NCI-H2081 treated with DMSO at 0.1 percent for 48 hours (cell line): ENCODE results near the gene ACAA1.

Experiments
- DNase-seq: peaks from one replicate; lab custom pipeline; 2025; lab: John Stamatoyannopoulos, UW

The ACAA1 gene

DNA sequence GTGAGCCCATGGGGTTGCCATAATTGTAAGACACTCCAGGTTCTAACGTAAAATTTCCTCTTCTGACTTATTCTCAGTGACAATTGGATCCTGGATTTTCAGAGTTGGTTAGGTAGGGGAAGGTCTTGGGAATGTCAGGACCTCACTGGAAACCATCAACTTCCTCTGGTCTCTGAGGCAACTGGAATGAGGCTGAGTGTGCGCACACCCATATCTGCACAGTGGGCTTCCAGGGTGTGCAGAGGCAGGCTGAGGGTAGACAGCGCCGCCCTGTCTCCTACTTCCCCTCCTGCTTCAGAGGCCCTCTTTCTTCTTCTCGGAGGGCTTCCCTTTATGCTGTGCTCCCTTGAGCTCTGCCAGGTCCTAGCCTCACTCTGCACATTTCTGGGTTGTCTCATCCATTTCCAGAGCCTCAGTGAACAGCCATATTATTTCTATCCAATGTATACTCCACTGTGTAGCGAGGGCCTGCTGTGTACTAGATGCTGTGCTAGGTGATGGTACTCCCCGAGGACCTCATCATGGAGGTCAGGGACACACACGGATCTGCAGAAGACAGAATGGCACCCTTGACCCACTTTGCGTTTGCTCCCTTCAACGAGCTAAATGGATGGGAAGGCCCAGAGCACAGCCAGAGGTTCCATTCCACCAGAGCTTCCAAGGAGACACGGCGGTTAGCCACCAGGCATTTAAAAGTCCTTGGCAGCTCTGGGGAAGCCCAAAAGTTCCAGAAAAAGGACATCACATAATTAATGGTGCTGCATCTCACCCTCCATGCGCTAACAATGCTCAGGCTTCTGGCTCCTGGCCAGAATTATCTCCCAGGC is 18.3 kb downstream of the ACAA1 start:
- DNase-seq = no peak

DNA sequence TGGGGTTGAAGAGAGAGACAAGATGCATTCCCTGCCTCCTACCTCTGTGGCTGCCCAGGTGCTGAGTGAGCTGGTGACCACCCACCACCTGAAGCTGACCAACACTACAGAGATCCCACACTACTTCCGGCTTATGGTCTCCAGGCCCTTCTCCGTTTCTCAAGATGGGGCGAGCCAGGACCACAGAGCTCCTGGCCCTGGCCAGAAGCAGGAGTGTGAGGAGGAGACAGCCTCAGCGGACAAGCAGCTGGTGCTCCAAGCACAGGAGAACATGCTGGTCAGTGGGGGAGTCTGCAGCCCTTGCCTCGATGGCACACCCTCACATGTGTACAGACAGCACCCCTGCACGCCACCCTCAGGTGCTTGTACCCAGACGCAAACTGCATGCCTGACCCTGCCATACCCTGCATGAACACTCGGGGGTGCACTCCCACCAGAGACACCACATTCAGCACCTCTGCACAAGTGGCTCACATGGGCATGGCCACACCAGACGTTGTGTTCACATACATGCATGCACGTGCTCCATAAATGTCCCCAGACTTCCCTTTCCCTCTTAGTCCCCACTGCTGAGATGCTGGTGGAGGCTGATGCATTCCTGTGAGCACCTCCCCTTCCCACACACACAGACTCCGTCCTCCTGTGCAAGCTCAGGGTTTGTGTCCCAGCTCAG is 19.0 kb downstream of the ACAA1 start:
- no peak for DNase-seq

DNA sequence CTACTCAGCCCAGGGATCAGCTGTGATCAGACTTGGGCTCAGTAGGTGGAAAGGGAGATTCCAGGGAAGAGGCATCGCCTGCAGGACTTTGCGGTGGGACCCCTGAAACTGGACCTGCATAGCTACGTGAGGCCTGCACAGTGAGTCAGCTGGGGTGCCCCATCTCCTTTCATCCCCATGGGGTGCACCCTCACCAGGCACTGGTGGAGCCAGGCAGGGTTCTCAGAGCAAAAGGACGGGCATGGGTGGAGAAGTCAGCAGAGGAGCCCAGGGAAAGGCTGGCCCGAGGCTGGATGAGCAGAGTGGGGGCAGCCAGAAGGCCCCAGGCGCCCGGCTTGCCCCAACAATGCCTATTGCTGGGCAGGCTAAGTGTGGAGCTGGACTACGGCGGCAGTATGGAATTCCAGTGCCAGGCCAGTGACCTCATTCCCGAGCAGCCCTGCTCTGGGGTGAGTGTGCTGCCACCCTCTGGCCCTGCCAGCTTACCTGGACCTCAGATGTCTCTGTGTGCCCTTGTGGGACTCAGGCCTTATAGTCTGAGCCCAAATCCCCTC is 19.7 kb downstream of the ACAA1 start:
- no peak for DNase-seq

DNA sequence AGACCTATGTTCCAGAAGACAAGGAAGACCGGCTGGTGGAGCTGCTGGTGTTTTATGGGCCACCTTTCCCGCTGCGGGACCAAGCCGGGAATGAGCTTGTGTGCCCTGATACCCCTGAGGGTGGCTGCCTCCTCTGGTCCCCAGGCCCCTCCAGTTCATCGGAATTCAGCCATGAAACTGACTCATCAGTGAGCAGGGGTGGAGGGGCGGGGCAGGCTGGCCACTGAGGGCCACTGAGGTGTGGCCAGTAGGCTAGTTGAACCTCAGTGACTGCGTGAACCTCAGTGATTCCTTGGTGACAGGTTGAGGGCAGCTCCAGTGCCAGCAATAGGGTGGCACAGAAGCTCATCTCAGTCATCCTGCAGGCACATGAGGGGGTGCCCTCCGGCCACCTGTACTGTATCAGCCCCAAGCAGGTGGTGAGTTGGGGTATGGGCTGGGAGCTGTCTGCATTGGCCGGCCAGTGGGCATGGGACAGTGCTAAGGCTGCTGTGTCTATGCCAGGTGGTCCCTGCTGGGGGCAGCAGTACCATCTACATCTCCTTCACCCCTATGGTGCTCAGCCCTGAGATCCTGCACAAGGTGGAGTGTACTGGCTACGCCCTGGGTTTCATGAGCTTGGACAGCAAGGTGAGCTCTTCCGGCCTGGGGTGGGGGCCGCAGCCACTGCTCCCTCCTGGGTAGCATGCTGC is 20.3 kb downstream of the ACAA1 start:
- DNase-seq = no peak

DNA sequence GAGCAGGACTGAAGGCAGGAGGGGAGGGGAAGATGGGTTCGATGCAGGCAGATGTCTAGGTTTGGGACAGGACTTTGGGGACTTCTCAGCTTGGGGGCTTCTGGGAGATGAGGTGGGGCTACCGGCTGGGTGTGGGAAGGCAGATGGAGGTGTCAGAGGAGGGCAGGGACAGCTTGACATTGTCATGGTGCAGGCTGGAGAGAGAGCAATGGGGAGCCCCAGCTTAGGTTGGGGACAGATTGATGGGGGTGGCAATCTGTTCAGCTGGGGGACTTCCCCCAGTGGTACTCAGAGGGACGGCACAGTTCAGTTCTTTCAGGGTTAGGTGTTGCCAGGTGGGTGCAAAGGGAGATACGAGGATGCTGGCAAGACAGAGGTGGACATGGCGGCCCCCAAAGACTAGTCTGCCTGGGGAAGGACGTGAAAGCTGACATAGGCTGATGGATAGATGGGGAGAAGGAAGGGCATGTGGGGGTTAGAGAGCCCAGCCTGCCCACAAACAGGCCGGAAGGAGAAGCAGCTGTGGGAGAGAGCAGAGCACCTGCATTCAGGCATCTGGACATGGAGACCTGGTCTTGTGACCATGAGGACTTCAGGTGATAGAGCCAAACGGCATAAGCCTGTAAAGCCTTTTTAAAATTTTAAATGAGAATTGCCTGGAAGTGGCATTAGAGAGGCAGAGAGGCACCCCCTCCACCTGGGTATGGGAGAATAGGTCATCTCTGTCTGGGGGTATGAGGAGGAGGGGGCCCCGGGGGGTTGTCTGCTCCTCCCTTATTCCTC is 21.1 kb downstream of the ACAA1 start:
- no peak for DNase-seq

DNA sequence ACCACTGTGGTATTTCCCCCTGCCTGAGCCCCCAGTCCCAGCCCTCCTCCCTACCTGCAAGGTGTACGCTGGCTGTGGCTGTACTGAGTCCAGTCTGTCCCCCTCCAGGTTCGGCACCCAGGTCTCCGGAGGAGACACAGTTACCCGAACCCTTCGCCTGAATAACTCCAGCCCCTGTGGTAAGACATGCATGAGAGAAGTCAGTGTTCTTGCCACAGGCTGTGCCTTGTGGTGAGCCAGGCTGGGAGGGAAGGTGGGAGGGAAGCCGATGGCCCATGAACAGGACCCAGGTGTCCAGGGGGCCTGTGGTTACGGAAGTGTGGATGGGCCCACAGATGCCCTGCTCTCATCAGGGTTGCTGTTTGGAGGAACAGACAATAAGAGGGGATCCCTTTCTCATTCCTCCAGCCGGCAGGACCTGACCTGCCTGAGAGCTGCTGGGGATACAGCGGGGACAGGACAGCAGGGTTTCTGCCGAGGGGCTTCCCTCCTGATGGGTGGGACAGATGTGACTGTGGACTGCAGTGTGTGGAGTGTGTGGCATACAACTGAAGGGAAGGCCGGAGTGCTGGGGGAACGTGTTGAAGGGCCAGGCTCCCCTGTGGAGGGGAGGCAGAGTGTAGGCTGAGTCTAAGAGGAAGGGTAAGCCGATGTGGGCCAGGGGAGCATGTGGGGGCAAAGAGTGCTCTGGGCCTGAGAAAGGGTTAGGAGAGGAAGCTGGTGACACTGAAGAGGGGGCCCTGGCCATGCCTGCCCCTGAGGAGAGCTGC is 21.9 kb downstream of the ACAA1 start:
- no peak for DNase-seq

DNA sequence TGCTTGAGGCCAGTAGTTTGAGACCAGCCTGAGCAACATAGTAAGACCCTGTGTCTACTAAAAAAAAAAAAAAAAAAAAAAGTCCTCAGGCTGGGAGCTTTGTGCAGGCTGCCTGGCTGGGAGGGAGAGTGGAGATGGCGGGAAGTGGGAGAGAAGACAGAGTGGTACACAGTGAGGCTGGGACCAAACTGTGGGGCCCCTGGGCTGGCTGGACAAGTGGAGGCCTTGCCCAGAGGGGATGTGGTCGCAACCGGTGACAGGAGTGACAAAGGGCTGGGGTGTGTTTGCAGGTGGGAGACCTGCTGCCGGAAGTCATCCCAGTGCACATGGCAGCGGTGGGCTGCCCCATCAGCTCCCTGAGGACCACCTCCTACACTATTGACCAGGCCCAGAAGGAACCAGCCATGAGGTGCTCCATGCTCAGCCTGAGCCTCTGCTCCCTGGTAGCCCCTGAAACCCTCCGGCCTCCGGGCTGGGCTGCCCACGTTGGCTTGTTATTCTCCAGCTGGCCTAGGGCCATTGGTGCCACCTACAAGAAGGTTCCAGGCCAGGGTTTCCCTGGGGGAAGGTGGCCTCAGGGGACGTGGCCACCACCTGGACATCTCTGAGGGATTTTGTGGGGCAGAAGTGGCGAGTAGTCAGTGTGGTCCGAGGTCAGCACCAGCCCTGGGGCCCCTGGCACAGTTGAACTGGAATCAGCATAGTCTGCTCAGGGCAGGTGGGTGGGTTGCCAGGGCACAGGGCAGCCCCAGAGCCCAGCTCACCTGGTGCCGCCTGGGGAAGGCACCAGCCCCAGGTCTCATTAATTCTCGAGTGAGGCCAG is 22.7 kb downstream of the ACAA1 start:
- DNase-seq = no peak

DNA sequence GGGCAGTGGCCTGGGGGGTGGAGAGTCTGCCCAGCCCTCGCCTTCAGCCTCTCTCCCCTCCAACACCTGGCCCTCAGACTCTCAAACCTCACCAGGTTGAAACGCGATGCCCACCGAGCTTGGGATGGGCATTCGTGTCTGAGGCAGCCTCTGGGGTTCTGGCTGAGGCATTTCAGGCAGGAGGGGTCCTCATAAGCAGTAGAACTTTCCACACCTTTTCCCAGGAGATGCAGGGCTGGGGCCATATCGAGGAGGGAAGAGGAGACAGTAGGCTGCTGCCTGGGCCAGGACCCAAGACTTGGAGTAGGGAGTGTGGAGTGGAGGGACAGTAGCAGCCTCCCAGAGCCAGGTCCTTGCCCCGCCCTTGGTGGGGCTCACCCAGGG is 24.6 kb downstream of the ACAA1 start:
- no peak for DNase-seq

DNA sequence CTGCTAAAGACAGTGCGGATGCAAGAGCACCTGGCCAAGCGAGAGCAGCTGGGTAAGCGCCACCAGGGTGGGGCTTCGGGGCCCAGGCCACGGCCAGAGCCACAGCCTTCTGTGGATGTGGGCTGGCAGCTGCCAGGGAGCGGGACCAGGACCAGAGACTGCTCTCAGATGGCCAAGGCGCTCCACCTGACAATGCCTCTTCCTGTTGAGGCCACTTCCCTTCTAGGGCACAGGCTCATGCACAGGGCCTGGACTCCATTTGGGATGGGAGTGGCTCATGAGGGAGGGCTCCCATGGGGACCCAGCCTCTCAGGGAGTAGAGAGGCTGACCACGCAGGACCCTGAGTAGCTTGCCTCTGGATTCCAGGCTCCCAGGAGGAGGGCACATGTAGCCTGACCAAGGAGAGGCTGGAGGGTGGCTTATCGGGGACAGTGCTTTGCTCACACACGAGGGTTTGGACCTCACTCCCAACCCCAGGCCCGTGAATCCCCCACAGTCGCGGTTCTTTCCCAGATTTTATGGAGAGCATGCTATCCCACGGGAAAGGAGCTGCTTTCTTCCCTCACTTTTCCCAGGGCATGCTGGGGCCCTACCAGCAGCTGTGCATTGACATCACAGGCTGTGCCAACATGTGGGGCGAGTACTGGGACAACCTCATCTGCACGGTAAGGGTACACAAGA is 25.1 kb downstream of the ACAA1 start:
- no peak for DNase-seq

DNA sequence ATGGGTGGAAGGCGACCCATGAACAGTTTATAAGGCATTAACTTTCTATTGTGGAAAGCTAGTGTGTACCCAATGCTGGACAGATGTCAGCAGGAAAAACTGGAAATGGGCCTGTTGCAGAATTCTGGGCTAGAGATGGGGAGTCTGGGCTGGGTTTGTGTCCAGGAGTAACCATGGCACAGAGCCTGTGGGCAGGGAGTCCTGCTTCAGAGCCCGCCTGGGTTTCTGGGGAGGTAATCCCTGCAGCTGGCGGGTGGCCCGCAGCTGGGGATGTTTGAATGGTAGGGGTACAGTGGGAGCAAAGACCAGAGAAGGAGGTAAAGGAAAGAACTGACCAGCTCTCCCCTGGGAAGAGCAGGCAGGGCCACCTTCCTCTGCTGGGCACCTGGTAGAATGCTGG is 25.7 kb downstream of the ACAA1 start:
- no peak for DNase-seq

DNA sequence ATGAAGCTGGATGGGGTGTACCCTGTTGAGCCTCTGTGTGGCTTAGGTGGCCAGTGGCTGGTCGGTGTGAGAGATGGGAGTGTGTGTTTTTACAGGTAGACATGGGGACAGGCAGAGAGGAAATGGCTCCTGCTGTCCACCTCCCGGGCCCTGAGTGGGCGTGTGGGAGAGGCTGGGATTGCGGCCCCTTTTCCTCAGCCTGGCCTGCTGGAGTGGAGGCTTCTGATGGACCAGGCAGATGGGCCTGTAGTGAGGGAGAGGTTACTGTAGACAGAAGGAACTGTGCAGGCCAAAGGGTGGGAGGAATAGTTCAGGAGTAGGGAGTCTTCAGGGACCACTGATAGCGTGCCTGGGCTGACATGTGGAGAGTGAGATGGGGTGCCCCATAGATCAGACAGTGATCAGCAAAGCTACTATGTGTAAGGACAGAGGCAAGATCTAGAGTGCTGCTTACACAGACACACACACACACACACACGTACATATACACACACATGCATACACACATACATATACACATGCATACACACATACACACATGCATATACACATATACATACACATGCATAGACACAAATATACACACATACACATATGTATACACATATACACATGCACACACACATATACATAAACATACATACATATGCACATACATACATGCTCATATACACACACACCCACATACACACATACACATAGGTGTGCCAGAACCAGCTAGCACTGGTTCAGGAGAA is 26.4 kb downstream of the ACAA1 start:
- DNase-seq = no peak

DNA sequence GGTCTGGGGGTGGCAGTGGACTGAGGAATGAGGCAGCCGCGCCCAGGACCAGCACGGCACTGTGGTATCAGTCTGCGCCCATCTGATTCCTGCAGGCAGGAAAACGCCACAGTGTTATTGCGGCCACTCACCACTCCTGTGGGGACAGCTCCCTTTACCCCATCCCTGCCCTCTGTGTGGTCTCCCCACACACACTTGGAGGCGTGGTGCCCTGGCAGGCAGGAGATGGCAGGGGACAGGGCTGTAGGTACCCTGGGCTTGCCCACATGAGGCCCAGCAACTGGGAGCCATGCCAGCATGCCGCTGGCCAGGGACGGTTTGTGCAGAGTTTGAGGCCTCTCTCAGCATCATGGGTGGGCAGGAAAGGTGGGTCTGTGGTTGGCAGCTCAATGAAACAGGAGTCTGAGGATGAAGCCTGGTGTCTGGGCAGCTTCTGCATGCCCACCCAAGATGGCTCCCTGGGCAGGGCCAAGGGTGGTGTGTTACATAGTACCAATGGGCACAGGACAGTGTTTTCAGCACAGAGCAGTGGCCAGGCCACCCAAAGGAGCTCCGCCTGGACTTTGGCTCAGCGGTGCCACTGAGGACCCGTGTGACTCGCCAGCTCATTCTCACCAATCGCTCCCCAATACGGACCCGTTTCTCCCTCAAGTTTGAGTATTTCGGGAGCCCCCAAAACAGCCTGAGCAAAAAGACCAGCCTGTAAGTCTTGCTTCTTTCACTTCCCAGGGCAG is 27.2 kb downstream of the ACAA1 start:
- DNase-seq = no peak

DNA sequence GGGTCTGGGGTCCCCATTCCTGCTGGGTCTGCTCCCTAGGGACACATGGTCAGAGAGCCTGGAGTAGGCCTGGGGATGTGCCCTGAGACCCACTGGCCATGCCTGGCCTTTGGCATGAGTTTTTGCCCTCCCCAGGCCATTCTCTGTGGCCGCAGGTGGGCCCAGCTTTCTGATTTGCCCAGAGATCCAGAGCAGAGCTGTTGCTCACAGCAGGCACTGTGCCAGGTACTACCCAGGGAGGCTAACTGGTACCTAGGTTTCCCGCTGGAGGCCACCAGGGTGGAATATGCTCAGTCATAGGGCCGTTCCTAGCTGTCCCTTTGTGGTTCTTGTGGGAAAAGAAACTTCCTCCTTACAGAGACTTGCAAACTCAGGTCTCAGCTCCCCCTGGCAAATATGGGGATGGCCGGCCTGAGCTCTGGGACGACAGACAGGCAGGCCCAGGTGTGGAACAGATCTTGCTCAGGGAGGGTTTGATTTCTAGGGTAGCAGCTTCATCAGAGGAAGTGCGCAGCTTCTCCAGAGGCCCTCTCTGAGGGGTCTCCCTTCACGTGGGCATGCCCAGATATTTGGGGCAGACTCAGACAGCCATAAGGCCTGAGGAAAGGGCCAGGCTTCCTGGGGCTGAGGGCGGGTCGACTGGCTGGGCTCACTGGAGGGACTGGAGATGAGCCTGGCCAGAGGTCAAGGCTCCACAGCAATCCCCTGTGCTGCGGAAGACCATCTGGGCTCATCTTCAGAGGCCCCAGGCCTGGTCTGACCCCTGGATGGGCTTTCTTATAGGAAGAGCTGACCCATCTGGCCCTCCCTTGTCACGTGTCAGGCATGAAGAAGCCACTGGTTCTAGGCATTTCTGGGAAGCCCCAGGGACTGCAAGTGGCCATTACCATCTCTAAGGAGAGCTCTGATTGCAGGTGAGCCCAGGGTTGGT is 28.0 kb downstream of the ACAA1 start:
- no peak for DNase-seq

DNA sequence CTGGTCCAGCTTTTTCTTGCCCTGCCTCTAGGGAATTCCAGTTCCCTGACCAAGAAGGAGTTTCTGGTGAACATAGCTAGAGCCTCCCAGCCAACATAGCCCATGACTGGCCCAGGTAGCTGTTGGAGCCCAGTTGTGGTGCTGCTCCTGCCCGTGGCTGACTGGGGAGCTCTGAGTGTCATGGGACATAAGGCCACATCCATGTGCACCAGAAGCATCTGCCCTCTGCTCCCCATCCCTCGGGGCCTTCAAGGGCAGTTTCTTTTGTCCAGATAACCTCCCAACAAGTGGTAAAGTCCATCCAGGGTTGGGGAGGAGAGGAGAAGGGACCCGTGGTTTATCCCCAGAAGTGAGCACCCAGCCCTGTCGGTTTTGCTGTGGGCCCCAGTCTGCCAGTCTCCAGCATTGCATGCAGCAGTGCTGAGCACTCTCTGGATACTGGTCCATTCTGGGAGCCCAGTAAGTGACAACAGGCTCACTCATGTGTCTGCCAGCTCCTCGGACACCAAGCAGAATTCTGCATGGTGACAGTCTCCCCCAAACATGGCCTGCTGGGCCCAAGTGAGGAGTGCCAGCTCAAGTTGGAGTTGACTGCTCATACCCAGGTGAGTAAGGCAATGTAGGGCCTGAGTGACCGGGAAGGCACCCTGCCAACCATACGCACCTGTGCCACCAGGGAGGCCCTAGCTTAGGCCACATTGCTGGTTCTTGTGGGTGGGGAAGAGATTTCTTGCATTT is 28.8 kb downstream of the ACAA1 start:
- no peak for DNase-seq

DNA sequence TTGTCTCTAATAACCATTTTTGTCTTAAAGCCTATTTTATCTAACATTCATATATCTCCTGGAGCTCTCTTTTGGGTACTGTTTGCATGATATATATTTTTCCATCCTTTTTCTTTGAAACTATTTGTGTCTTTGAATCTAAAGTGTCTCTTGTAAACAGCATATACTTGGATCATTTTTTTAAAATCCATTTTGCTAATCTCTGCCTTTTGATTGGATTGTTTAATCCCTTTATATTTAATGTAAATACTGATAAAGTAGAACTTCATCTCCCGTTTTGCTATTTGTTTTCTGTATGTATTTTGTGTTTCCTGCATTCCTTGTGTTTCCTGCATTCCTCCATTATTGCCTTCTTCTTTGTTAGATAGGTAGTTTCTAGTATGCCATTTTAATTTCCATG is 31.4 kb downstream of the ACAA1 start:
- DNase-seq = no peak

DNA sequence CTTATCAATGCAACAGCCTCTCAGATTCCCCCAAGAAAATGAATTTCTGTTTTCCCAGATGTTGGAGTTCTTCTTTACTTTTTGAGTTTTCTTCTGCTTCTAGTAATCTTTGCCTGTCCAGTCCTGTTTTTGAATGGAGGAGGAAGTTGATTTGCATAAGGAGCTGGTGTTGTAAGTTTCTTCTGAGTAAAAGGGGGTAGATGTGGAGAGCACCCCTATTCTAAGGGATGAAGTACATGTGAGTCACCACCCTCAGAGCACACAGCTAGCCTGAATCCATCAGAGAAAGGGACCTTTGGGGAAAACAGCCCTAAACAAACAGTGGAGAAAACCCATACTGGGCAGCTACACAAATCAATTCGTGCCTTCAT is 34.5 kb downstream of the ACAA1 start:
- DNase-seq = no peak
